C4-2B (cell line): ENCODE measurements around the gene TUT7.
"Not testable (repeated sequence)": the region's sequence is repeated elsewhere in the genome, so short reads cannot be mapped to it uniquely, and the experiment has no call there.

Experiments used
- ZFX ChIP-seq: fragments of 450-650 bp; IDR thresholded peaks from 2 replicates; pipeline ENCODE4 v1.6.1; 2017
- TF ChIP-seq, protein P1 (sequence below): fragments of 450-650 bp; conservative IDR thresholded peaks from 2 replicates; pipeline ENCODE4 v1.5.1; 2017; ENCODE audit warnings: mild to moderate bottlenecking

DNA sequence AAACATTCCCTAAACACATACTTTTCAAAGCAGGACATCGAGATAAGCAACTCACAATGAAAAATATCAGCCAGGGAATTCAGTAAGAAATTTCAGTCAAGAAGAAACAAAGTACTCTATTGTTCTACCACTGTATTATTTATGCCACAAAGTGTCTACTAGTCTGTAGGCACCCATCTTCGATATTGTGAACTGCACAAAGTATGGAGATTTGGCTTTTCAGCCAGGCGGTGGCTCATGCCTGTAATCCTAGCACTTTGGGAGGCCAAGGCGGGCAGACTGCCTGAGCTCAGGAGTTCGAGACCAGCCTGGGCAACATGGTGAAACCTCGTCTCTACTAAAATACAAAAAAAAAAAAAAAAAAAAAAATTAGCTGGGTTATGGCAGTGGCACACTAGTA lies 63.9 kb downstream of the TUT7 start:
- TF ChIP-seq, protein P1, sequence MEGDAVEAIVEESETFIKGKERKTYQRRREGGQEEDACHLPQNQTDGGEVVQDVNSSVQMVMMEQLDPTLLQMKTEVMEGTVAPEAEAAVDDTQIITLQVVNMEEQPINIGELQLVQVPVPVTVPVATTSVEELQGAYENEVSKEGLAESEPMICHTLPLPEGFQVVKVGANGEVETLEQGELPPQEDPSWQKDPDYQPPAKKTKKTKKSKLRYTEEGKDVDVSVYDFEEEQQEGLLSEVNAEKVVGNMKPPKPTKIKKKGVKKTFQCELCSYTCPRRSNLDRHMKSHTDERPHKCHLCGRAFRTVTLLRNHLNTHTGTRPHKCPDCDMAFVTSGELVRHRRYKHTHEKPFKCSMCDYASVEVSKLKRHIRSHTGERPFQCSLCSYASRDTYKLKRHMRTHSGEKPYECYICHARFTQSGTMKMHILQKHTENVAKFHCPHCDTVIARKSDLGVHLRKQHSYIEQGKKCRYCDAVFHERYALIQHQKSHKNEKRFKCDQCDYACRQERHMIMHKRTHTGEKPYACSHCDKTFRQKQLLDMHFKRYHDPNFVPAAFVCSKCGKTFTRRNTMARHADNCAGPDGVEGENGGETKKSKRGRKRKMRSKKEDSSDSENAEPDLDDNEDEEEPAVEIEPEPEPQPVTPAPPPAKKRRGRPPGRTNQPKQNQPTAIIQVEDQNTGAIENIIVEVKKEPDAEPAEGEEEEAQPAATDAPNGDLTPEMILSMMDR, result not testable (repeated sequence)
- TF ChIP-seq ZFX, result not testable (repeated sequence)
